ENCODE measurements around the gene ARMC5.

- TF ChIP-seq RXRA (IDR thresholded peaks at IDR 0.05; ENCODE audit: borderline replicate concordance, low read depth): no peak
- TF ChIP-seq, protein P1, sequence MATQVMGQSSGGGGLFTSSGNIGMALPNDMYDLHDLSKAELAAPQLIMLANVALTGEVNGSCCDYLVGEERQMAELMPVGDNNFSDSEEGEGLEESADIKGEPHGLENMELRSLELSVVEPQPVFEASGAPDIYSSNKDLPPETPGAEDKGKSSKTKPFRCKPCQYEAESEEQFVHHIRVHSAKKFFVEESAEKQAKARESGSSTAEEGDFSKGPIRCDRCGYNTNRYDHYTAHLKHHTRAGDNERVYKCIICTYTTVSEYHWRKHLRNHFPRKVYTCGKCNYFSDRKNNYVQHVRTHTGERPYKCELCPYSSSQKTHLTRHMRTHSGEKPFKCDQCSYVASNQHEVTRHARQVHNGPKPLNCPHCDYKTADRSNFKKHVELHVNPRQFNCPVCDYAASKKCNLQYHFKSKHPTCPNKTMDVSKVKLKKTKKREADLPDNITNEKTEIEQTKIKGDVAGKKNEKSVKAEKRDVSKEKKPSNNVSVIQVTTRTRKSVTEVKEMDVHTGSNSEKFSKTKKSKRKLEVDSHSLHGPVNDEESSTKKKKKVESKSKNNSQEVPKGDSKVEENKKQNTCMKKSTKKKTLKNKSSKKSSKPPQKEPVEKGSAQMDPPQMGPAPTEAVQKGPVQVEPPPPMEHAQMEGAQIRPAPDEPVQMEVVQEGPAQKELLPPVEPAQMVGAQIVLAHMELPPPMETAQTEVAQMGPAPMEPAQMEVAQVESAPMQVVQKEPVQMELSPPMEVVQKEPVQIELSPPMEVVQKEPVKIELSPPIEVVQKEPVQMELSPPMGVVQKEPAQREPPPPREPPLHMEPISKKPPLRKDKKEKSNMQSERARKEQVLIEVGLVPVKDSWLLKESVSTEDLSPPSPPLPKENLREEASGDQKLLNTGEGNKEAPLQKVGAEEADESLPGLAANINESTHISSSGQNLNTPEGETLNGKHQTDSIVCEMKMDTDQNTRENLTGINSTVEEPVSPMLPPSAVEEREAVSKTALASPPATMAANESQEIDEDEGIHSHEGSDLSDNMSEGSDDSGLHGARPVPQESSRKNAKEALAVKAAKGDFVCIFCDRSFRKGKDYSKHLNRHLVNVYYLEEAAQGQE (IDR thresholded peaks at IDR 0.05; ENCODE audit: low read depth, low read length): no peak
- TF ChIP-seq, protein P2, sequence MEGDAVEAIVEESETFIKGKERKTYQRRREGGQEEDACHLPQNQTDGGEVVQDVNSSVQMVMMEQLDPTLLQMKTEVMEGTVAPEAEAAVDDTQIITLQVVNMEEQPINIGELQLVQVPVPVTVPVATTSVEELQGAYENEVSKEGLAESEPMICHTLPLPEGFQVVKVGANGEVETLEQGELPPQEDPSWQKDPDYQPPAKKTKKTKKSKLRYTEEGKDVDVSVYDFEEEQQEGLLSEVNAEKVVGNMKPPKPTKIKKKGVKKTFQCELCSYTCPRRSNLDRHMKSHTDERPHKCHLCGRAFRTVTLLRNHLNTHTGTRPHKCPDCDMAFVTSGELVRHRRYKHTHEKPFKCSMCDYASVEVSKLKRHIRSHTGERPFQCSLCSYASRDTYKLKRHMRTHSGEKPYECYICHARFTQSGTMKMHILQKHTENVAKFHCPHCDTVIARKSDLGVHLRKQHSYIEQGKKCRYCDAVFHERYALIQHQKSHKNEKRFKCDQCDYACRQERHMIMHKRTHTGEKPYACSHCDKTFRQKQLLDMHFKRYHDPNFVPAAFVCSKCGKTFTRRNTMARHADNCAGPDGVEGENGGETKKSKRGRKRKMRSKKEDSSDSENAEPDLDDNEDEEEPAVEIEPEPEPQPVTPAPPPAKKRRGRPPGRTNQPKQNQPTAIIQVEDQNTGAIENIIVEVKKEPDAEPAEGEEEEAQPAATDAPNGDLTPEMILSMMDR (IDR thresholded peaks at IDR 0.05): no peak
Measured at GRCh38 chr16:31423241-31423640, 36.1 kb upstream of the ARMC5 start.
